Prostate gland (tissue), 2 donors: ENCODE results near the gene IP6K2.

Experiments used
- CTCF ChIP-seq, 4 experiments: fragments of 200-600 bp in 2 of 4; fragments of 450-650 bp in 2 of 4; sonication (generic) in 2 of 4; IDR thresholded peaks; 1 replicate in 3 of 4; 2 replicates in 1 of 4; pipeline ENCODE4 v1.5.1; 2016 to 2019; ENCODE audit warnings: antibody characterized with exemption in 4 of 4, mild to moderate bottlenecking in 2 of 4, moderate library complexity in 2 of 4
- POLR2A ChIP-seq: fragments of 450-650 bp; IDR thresholded peaks from one replicate; pipeline ENCODE4 v1.6.1; 2016; ENCODE audit warnings: antibody characterized with exemption, mild to moderate bottlenecking

GRCh38 chr3:48711727-48712126 lies 5.3 kb downstream of the IP6K2 start:
- no peak for TF ChIP-seq CTCF (IDR thresholded peaks at IDR 0.05)
- no peak for TF ChIP-seq POLR2A
